Gastrocnemius medialis (tissue), 4 donors: ENCODE data around the gene PRRT4. TPM values are rescaled to one million over a fixed set of nuclear protein-coding genes. Genes with fewer than 3 reads are reported as not detected.
A peak's percentile ranks its signal among the peaks of the same experiment; 100 is the strongest.

Experiments used
- ATAC-seq, 2 donors: fragments of 150-250 bp; one replicate each; pipeline ENCODE4 v1.9.1; 2016
- DNase-seq, 2 donors: peaks; one replicate each; pipeline ENCODE4 v3.0.0-alpha.2; 2019
- H3K27ac ChIP-seq, 4 donors: fragments of 200-600 bp; sonication (generic); 1 replicate in 1 of 4; 2 replicates in 3 of 4; pipeline ENCODE4 v1.5.1; 2016 to 2018; ENCODE audit warnings: mild to moderate bottlenecking in 2 of 4, moderate library complexity in 1 of 4
- H3K27me3 ChIP-seq, 3 donors: fragments of 200-600 bp; sonication (generic) in 2 of 3; 1 replicate in 1 of 3; 2 replicates in 2 of 3; pipeline versions ENCODE4 v1.5.1 to v1.6.0; 2016 to 2019; ENCODE audit warnings: mild to moderate bottlenecking in 1 of 3, moderate library complexity in 1 of 3
- H3K36me3 ChIP-seq, 2 donors: fragments of 200-600 bp; sonication (generic) in 1 of 2; one replicate each; pipeline ENCODE4 v1.5.1; 2017 to 2018
- H3K4me1 ChIP-seq, 2 donors: fragments of 200-600 bp; sonication (generic) in 1 of 2; one replicate each; pipeline ENCODE4 v1.5.1; 2016 to 2017; ENCODE audit warnings: mild to moderate bottlenecking in 2 of 2
- H3K4me3 ChIP-seq, 4 donors: fragments of 200-600 bp; sonication (generic) in 3 of 4; 1 replicate in 1 of 4; 2 replicates in 3 of 4; pipeline ENCODE4 v1.5.1; 2016 to 2019; ENCODE audit warnings: mild to moderate bottlenecking in 2 of 4
- H3K9me3 ChIP-seq, 3 donors: fragments of 200-600 bp; sonication (generic) in 2 of 3; 1 replicate in 1 of 3; 2 replicates in 2 of 3; pipeline ENCODE4 v1.5.1; 2016 to 2019
- CTCF ChIP-seq, 5 experiments: fragments of 450-650 bp in 3 of 5; fragments of 200-600 bp in 2 of 5; sonication (generic) in 2 of 5; IDR thresholded peaks in 4 of 5; conservative IDR thresholded peaks in 1 of 5; 1 replicate in 4 of 5; 2 replicates in 1 of 5; pipeline ENCODE4 v1.5.1; 2016 to 2019; ENCODE audit warnings: antibody characterized with exemption in 5 of 5, mild to moderate bottlenecking in 3 of 5, moderate library complexity in 3 of 5
- POLR2A ChIP-seq, 2 donors: fragments of 450-650 bp; IDR thresholded peaks; one replicate each; pipeline ENCODE4 v1.6.1; 2017; ENCODE audit warnings: antibody characterized with exemption in 2 of 2, mild to moderate bottlenecking in 2 of 2, moderate library complexity in 2 of 2
- in situ Hi-C, 4 donors: fragments of 200-750 bp; cut with MboI; loops; one replicate each; pipeline versions ENCODE4 v1.15.0 to v1.8.0; 2017; ENCODE audit warnings: low sequenced_read_pairs in 4 of 4
- intact Hi-C: fragments of 100-400 bp; cut with DNase I; formaldehyde crosslinking; loops from one replicate; pipeline ENCODE4 v1.15.1; 2023; ENCODE audit warnings: low total_unique reads
- total RNA-seq, 4 donors: library from RNA; depleted of rRNA; stranded (reverse); fragments of >200 nt; gene quantifications; one replicate each; pipeline versions ENCODE4 v1.1.0 to v1.2.3, GENCODE V29; 2016

Gene PRRT4
- total RNA-seq, 4 donors from 2014 or later: 0.22 to 2.2 (median 0.64) TPM

- Histone ChIP-seq H3K27ac (peak overlapping the region; percentile 33 to 83 (median 76)), H3K27me3 (peaks cover 0 to 7% (median 6%) of the 10 kb centered on the region in 3 donors), H3K4me1 (peaks cover 11 to 27% of the 10 kb centered on the region in 2 donors), H3K36me3 (no peaks in the 10 kb centered on the region), H3K4me3 (peak overlapping the region in 1 of 4 donors; percentile 59), H3K9me3 (no peaks in the 10 kb centered on the region)
- in situ Hi-C loops: no loop called here
- ATAC-seq (no peak), DNase-seq (no peak)
- TF ChIP-seq CTCF (IDR thresholded peaks at IDR 0.05 in 4 of 5, conservative IDR thresholded peaks at IDR 0.05 in 1 of 5) (no peak), POLR2A (IDR thresholded peaks at IDR 0.05) (no peak)
- intact Hi-C loops: loop anchor here (2.0 kb wide), 1 partner anchor 47 kb away; the partner anchor contains the start of gene HILPDA
Measured at GRCh38 chr7:128407751-128408708, 46.5 kb upstream of the PRRT4 start.

- H3K27ac ChIP-seq: peak overlapping the region in 2 of 4 donors; percentile 29 to 76
- TF ChIP-seq CTCF (IDR thresholded peaks at IDR 0.05 in 4 of 5, conservative IDR thresholded peaks at IDR 0.05 in 1 of 5): no peak
- no peak for TF ChIP-seq POLR2A (IDR thresholded peaks at IDR 0.05)
- ATAC-seq (no peak), DNase-seq (no peak)
- H3K9me3 ChIP-seq: no peaks in the 10 kb centered on the region
- peaks cover 11 to 27% of the 10 kb centered on the region in 2 donors for H3K4me1 ChIP-seq
- no peaks in the 10 kb centered on the region for H3K36me3 ChIP-seq
- peaks cover 0 to 7% (median 6%) of the 10 kb centered on the region in 3 donors for H3K27me3 ChIP-seq
- no peak overlapping the region for H3K4me3 ChIP-seq
- intact Hi-C loops (no loop called here), in situ Hi-C loops (no loop called here)
Measured at GRCh38 chr7:128407233-128407589, 45.7 kb upstream of the PRRT4 start.

- Histone ChIP-seq H3K9me3 (no peaks in the 10 kb centered on the region), H3K27me3 (peaks cover 0 to 7% (median 6%) of the 10 kb centered on the region in 3 donors), H3K27ac (peak overlapping the region in 3 of 4 donors; percentile 12 to 76 (median 29)), H3K4me1 (peaks cover 11 to 27% of the 10 kb centered on the region in 2 donors), H3K36me3 (no peaks in the 10 kb centered on the region), H3K4me3 (peak overlapping the region in 1 of 4 donors; percentile 54)
- intact Hi-C loops: no loop called here
- in situ Hi-C loops: no loop called here
- TF ChIP-seq CTCF (IDR thresholded peaks at IDR 0.05 in 4 of 5, conservative IDR thresholded peaks at IDR 0.05 in 1 of 5) (no peak), POLR2A (IDR thresholded peaks at IDR 0.05) (no peak)
- ATAC-seq (no peak), DNase-seq (no peak)
Measured at GRCh38 chr7:128406314-128407232, 45.1 kb upstream of the PRRT4 start.

GRCh38 chr7:128405471-128406313, 44.2 kb upstream of the PRRT4 start:
- peaks cover 0 to 7% (median 4%) of the 10 kb centered on the region in 3 donors for H3K27me3 ChIP-seq
- no peaks in the 10 kb centered on the region for H3K36me3 ChIP-seq
- DNase-seq (no peak), ATAC-seq (no peak)
- H3K4me3 ChIP-seq: peak overlapping the region; percentile 54 to 71 (median 57)
- H3K27ac ChIP-seq: peak overlapping the region in 2 of 4 donors; percentile 43 to 76
- no peaks in the 10 kb centered on the region for H3K9me3 ChIP-seq
- intact Hi-C loops (no loop called here), in situ Hi-C loops (no loop called here)
- no peak for TF ChIP-seq CTCF (IDR thresholded peaks at IDR 0.05 in 4 of 5, conservative IDR thresholded peaks at IDR 0.05 in 1 of 5)
- TF ChIP-seq POLR2A (IDR thresholded peaks at IDR 0.05): no peak
- peaks cover 11 to 27% of the 10 kb centered on the region in 2 donors for H3K4me1 ChIP-seq
